Measurements from ENCODE around the gene GABBR2.

Gene GABBR2

DNA sequence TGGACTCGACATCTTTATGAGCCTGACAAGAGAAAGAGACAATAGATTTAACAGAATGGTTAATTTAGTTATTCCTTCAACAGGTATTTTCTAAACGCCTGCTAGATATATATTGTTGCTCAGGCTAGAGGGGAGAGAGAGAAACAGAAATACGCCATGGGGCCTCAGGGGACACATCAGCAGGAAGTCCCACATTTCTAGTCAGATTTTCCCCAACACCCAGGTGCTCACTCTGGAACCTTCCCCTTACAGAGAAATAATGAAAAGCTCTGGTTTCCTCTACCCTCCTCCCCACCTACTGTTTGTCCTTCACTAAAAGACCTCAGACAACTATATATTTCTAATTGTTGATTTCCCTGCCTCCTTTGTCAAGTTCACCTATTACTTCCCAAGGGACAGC lies 323.0 kb downstream of the GABBR2 start:
- no peak for DNase-seq

GRCh38 chr9:98383758-98384157 lies 325.0 kb downstream of the GABBR2 start:
- DNase-seq, result no peak

DNA sequence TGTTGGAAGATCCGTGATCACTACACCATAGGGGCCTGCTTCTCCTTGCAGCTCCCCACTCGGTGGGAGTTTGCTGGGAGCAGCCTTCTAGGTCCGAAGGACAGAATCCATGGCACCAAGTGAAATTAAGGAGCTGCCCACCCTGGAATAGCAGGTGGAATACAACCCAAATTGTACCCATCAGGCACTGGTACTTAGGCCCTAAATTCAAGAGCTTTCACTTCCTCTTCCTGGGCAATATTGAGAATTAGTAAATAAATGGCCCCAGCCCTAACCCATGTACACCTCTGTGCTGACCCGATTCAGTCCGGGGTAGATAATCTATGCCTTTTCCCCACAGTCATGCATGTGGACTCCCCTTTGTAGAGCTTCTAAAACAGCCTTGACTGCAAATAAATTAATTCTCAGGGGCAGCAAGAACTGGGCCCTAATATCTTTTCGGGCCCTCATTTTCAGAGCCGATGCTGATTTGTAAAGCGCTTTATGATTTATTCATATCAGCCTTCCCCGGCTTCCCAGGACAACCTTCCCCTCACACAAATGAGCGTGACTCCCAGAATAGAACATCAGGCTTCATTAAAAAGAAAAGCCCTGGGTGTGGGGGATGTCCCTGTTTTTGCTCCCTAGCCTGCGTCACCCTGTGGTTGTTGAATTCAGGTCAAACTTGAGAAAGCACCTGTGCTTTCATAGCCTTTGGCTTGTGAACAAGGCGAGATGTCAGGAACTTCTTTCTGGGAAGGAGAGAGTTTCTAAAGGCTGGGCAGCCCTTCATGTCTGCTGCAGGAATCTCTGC lies 327.2 kb downstream of the GABBR2 start:
- DNase-seq, result no peak

GRCh38 chr9:98380065-98380681 lies 328.6 kb downstream of the GABBR2 start:
- no peak for DNase-seq

GRCh38 chr9:98379572-98379971 lies 329.2 kb downstream of the GABBR2 start:
- no peak for DNase-seq

GRCh38 chr9:98378794-98379193 lies 329.9 kb downstream of the GABBR2 start:
- no peak for DNase-seq

DNA sequence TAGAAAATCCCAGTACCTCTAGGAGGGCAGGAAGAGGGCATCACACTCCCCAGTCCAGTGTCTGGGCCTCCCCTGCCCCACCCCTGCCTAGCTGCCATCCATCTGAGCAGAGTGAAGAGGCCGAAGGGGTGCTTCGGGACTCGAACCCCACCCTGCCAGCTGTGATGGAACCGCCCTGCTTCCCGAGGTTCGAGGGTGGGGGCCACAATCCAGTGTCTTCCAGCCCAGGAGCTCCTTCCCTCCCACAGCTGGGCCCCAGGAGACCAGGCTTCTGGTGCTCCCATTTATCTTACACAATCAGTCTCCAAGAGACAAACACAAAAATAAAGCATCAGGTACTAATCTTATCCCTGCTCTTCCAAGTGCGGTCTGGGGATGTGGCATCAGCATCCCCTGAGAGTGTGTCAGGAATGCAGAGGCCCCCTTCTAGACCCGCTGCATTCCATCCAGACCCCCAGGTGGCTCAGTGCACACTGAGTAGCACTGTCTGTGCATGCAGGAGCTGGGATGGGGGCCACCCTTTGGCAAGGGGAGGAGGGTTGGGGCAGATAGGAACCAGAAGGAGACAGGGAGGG lies 330.4 kb downstream of the GABBR2 start:
- DNase-seq, result no peak

GRCh38 chr9:98375138-98375726 lies 333.5 kb downstream of the GABBR2 start:
- DNase-seq, result peak; percentile 51

DNA sequence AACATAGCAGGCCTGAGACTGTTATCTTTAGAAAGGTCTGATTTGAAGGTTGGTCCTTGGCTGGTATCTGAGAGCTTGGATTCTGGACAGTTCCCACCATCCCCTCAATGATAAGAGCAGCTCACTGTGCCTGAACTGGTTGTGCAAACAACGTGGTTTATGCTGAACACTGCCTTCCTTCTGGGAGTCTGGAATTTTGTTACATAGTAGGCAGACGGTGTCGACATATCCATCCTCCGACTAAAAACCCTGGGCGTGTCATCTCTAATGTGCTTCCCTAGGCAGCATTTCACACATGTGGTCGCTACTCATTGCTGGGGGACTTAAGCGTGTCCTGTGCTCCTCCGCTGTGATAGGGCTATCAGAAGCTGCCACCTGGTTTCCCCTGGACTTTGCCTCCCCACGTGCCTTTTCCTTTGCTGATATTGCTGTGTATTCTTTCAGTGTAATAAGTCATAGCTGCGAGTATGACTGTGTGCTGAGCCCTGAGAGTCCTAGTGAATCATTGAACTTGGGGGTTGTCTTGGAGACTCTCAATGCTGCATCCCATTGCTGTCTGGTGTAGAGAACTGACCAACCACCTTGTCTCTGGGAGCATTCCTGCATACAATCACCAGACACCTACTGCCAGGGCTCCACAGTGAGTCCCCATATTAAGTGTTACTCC lies 334.2 kb downstream of the GABBR2 start:
- DNase-seq, result no peak

GRCh38 chr9:98373609-98374008 lies 335.1 kb downstream of the GABBR2 start:
- DNase-seq, result peak; percentile 17

DNA sequence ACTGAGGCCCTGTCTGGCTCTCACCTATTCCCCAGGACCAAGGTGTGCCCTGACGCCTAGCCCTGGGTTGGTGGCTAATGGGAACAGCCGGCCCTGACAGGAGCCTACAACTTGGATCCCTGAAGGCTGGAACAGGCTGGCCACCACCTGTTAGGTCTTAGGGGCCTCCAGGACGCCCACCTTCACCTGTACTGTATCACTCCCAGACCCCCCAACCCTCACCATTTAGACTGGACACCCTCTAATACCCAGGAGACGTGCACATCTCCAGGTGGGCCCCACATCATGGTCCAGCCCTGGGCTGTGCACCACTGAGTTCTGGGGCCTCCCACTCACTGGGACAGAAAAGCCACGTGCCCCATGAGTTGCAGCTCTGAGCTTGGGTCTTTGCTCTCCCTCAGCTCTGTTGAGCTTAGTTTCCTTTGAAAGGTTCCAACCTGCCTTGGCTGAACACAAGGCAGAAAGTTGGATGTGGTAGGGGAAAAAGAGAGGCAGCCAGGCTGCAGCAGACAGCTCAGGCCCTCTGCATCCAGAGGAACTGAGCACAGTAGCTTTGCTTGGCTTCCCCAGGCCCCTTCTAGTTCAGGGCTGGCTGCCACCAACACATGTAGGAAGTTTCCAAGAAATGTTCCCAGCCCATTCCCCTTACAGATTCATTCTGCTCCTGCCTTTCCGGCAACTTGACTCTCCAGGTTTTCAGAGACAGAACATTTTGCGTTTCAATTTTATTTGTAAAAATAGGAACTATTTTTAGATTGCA lies 336.5 kb downstream of the GABBR2 start:
- DNase-seq, result no peak

DNA sequence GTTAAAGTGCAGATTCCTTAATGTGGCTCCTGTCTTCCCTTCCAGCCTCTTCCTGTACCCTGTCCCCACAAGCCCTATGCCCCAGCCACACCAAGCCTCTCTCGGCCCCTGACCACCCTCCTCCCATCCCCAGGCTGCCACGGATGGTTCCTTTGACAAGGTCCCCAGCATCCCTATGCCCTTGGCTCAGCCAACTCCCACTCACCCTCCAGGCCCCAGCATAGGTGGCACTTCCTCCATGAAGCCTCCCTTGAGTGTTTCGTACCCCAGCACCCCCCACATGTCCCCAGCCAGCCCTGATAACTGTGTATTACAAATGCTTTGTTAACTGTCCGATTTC lies 337.8 kb downstream of the GABBR2 start:
- no peak for DNase-seq

- DNase-seq, result no peak
Measured at GRCh38 chr9:98370300-98370975, 338.3 kb downstream of the GABBR2 start.

DNA sequence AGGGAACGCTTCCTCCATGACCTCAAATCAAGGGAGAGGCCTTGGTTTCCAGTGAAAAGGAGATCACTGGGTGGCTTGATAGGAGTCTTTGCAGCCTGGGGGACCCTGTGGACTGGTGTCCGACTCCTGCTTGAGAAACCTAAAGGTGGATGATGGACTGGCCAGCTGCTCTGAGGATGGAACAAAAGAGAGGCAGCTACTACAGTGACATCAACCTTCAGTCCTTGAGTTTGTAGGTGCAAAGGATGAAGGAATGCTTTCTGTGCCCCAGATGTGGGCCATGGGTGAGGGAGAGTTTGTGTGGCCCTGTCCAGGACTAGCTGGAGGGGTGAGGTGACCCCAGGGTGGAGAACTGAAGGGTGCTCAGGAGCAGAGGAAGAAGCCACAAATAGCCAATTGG lies 338.8 kb downstream of the GABBR2 start:
- no peak for DNase-seq

DNA sequence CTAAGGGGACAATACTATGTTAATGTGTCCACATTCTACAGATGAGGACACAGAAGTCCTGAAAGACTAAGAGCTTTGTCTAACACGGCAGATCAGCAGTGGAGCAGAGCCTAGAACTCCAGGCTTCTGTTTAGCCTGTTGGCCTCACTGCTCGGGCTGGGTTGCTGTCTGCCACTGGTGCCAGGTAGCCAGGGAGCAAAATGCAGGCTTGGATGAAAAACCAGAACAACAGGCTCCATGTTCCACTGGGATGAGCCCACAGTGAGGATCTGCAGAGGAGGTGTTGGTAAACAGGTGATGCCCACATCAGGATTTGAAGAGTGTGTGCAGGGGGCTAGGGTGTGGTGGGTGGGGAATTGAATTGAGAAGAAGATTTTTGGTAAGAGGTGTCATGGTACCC lies 339.3 kb downstream of the GABBR2 start:
- no peak for DNase-seq

GRCh38 chr9:98369066-98369425 lies 339.7 kb downstream of the GABBR2 start:
- DNase-seq, result no peak

- no peak for DNase-seq
Measured at GRCh38 chr9:98368366-98369065, 340.2 kb downstream of the GABBR2 start.

DNA sequence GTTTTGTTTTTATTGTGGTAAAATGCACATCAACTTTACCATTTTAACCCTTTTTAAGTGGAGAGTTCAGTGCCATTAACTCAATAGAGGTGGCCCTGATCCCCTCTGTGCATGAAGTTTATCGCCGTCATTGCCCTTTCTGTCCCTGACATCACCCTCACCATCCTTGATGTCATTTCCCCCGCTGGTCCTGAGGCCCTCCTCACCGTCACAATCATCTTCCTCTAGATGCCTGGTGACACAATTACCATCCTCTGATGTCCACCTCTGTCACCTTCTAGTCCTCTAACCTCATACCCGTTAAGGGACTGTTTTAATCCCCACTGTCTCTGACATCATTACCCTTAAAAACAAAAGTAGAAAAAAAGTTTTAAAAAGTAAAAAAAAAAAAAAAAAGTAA lies 340.8 kb downstream of the GABBR2 start:
- DNase-seq, result no peak

- DNase-seq, result no peak
Measured at GRCh38 chr9:98367371-98367900, 341.3 kb downstream of the GABBR2 start.

GRCh38 chr9:98365781-98366180 lies 343.0 kb downstream of the GABBR2 start:
- peak; percentile 47 for DNase-seq

DNA sequence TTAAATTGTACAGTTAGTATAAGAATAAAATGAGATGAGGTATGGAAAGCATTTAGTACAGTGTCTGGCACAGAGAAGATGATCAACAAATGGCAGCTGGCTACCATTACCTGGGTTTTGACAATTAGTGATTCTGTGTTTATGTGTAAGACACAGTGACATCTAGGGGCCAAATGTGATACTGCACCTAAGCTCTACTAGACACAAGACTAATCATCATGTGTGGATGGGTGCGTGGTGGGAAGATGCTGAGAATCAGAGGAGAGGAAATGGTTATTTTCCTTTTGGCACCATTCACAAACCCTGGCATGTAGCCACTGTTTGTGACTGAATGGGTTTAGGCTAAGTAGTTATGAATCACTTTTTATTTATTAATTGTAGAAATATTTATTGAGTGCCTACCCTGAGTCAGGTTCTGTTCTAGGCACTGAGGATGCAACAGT lies 343.5 kb downstream of the GABBR2 start:
- DNase-seq, result peak; percentile 51
